ENCODE measurements around the gene PDZK1IP1. TPM values are rescaled to one million over a fixed set of nuclear protein-coding genes. Genes with fewer than 3 reads are reported as not detected.
A peak's percentile ranks its signal among the peaks of the same experiment; 100 is the strongest.

Gene PDZK1IP1
- total and polyA plus RNA-seq, 7 donors = 31.9 to 291 (median 35.4) TPM; not detected in 4

DNA sequence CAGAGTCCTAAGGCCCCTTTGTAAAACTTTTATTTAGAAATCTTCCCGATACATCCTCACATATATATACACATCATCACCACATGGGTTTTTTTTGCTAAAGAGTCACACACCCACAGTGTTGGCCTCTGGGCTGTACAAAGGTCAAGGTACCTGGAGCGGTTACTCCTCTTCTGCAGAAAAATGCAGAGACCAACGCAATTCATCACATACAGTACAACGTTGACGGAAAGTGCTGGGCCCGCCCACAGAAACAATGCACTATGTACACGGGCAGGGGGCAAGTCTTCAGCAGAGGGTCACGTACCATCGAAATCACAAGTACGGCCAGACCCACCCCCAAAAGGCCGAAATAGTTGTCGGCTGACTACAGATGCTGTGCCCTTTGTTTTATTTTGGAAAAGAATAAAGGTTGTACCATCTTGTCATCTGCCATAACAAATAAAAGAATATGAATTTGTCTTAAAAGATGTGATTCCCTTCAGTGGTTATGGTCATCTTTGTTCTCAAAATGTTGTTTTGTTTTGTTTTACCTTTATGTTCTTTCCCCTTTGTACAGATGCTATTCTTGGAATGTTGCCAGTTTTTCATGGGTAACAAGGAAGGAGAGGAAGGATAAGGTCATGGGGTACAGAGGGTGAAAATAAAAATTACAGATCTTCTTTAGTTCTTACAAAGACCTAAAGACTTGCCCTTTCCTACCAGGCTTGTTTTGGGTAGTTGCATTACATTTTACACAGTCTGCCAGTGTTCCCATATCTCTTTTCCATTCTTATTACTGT lies 26.6 kb upstream of the PDZK1IP1 start:
- H3K9me3 ChIP-seq = no peaks in the 10 kb centered on the region
- no peak overlapping the region for H3K27ac ChIP-seq
- peak; percentile 39 for DNase-seq
- TF ChIP-seq CTCF (IDR thresholded peaks at IDR 0.05) (no peak), EP300 (IDR thresholded peaks at IDR 0.05) (no peak), POLR2AphosphoS5 (IDR thresholded peaks at IDR 0.05) (no peak), POLR2A (IDR thresholded peaks at IDR 0.05) (no peak)
- no peaks in the 10 kb centered on the region for H3K36me3 ChIP-seq
- no peak overlapping the region for H3K4me3 ChIP-seq
- intact Hi-C loops (cut with DNase I) = no loop called here
- peaks cover 0 to 5% (median 0%) of the 10 kb centered on the region in 3 donors for H3K27me3 ChIP-seq
- H3K4me1 ChIP-seq = no peaks in the 10 kb centered on the region
- 79 to 85% methylated on average over 12 of the region's 12 CpGs for WGBS, 2 donors

GRCh38 chr1:47215713-47216112 lies 25.9 kb upstream of the PDZK1IP1 start:
- Histone ChIP-seq H3K4me1 (no peaks in the 10 kb centered on the region), H3K9me3 (no peaks in the 10 kb centered on the region), H3K27me3 (peaks cover 0 to 4% (median 0%) of the 10 kb centered on the region in 3 donors), H3K4me3 (no peak overlapping the region), H3K27ac (no peak overlapping the region), H3K36me3 (no peaks in the 10 kb centered on the region)
- peak; percentile 37 for DNase-seq
- no peak for TF ChIP-seq EP300 (IDR thresholded peaks at IDR 0.05)
- TF ChIP-seq POLR2AphosphoS5 (IDR thresholded peaks at IDR 0.05) = no peak
- TF ChIP-seq POLR2A (IDR thresholded peaks at IDR 0.05) = no peak
- no peak for TF ChIP-seq CTCF (IDR thresholded peaks at IDR 0.05)
- 85 to 92% methylated on average over 4 of the region's 4 CpGs for WGBS, 2 donors
- intact Hi-C loops (cut with DNase I) = no loop called here

GRCh38 chr1:47214549-47214948 lies 24.7 kb upstream of the PDZK1IP1 start:
- TF ChIP-seq EP300 (IDR thresholded peaks at IDR 0.05) (no peak), CTCF (IDR thresholded peaks at IDR 0.05) (no peak)
- Histone ChIP-seq H3K9me3 (no peaks in the 10 kb centered on the region), H3K4me3 (no peak overlapping the region), H3K27ac (no peak overlapping the region), H3K36me3 (no peaks in the 10 kb centered on the region), H3K4me1 (no peaks in the 10 kb centered on the region), H3K27me3 (peaks cover 0 to 14% (median 0%) of the 10 kb centered on the region in 3 donors)
- DNase-seq = peak; percentile 40
- WGBS, 2 donors = 56 to 80% methylated on average over 3 of the region's 3 CpGs
- intact Hi-C loops (cut with DNase I) = no loop called here

DNA sequence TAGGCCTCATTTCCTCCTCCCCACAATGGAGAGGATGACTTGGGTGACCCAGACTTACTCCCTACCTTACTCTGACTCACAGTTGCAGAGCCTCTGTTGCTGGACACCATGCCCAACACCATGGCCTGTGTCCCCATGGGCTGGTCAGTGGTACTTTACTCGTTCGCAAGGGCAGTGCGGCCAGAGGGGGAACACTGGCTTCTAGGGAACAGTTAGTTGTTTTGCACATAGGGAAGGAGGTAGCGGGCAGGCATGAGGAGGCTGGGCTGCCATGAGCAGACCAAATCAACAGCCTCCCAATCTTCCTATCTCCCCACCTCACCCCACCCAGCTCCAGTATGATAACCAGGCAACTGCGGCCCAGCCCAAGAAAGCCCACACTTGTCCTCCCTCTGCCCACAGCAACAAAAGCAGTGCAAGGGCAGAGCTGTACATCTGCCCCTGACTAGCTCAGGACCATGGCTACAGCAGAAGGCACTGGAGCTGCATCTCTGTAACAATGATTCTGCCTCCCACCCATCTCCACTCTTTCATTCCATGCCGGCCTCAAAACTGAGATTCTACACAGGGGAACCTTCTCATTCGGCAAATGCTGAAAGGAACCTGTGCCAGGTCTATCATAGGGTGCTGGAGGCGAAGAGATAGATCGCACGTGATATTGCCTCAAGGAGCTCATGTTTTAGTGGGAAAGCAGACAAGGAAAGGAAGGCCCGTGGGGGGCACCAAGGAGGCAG lies 23.6 kb upstream of the PDZK1IP1 start:
- 69 to 80% methylated on average over 11 of the region's 11 CpGs for WGBS, 2 donors
- intact Hi-C loops (cut with DNase I) = no loop called here
- peak; percentile 35 for DNase-seq
- TF ChIP-seq CTCF (IDR thresholded peaks at IDR 0.05) (no peak), POLR2A (IDR thresholded peaks at IDR 0.05) (no peak), EP300 (IDR thresholded peaks at IDR 0.05) (no peak), POLR2AphosphoS5 (IDR thresholded peaks at IDR 0.05) (no peak)
- no peak overlapping the region for H3K27ac ChIP-seq
- no peak overlapping the region for H3K4me3 ChIP-seq
- no peaks in the 10 kb centered on the region for H3K9me3 ChIP-seq
- H3K27me3 ChIP-seq = peaks cover 0 to 22% (median 0%) of the 10 kb centered on the region in 3 donors
- no peaks in the 10 kb centered on the region for H3K4me1 ChIP-seq
- no peaks in the 10 kb centered on the region for H3K36me3 ChIP-seq
